Endothelial cell (in vitro differentiated cells): ENCODE results near the gene DGKB. TPM values are rescaled to one million over a fixed set of nuclear protein-coding genes. Genes with fewer than 3 reads are reported as not detected.
A peak's percentile ranks its signal among the peaks of the same experiment; 100 is the strongest.

Experiments
- DNase-seq: peaks from one replicate; pipeline ENCODE4 v3.0.0; 2021; ENCODE audit warnings: low spot score
- H3K27ac Mint-ChIP-seq: one replicate; pipeline ENCODE4 v1.8.0; 2021; ENCODE audit warnings: mixed read lengths, inconsistent platforms; ENCODE audit not compliant: unreplicated experiment
- H3K27me3 Mint-ChIP-seq: one replicate; pipeline ENCODE4 v1.8.0; 2021; ENCODE audit warnings: mild to moderate bottlenecking, moderate library complexity, mixed read lengths, inconsistent platforms; ENCODE audit not compliant: unreplicated experiment
- H3K36me3 Mint-ChIP-seq: one replicate; pipeline ENCODE4 v1.8.0; 2021; ENCODE audit warnings: mild to moderate bottlenecking, low read depth, mixed read lengths, inconsistent platforms; ENCODE audit not compliant: unreplicated experiment
- H3K4me1 Mint-ChIP-seq: one replicate; pipeline ENCODE4 v1.8.0; 2021; ENCODE audit warnings: mild to moderate bottlenecking, mixed read lengths, inconsistent platforms; ENCODE audit not compliant: unreplicated experiment
- H3K4me3 Mint-ChIP-seq: one replicate; pipeline ENCODE4 v1.8.0; 2021; ENCODE audit warnings: mild to moderate bottlenecking, mixed read lengths, inconsistent platforms; ENCODE audit not compliant: unreplicated experiment
- H3K9me3 Mint-ChIP-seq: one replicate; pipeline ENCODE4 v1.8.0; 2021; ENCODE audit warnings: mixed read lengths, inconsistent platforms; ENCODE audit not compliant: unreplicated experiment
- CTCF ChIP-seq: fragments of 200-600 bp; sonication (generic); IDR thresholded peaks from one replicate; pipeline ENCODE4 v1.5.0; 2021; ENCODE audit warnings: antibody characterized with exemption; ENCODE audit not compliant: unreplicated experiment
- total RNA-seq: library from RNA; stranded (reverse); fragmentation: NEBNext Ultra II Directional; extraction: Animal tissue kit (Norgen Biotek cat#: 25700); gene quantifications from one replicate; pipeline ENCODE4 v1.2.1, GENCODE V29; 2021; ENCODE audit not compliant: unreplicated experiment

Gene DGKB
- total RNA-seq, 1 donor from 2014 or later = 0.46 TPM

GRCh38 chr7:14738086-14738485 is 164.5 kb downstream of the DGKB start:
- Mint-ChIP-seq H3K27ac (no peak overlapping the region), H3K4me1 (no peaks in the 10 kb centered on the region), H3K9me3 (peaks cover 17% of the 10 kb centered on the region), H3K4me3 (no peak overlapping the region), H3K36me3 (peaks cover 13% of the 10 kb centered on the region), H3K27me3 (no peaks in the 10 kb centered on the region)
- no peak for DNase-seq
- TF ChIP-seq CTCF = no peak

- no peaks in the 10 kb centered on the region for H3K9me3 Mint-ChIP-seq
- H3K4me3 Mint-ChIP-seq = no peak overlapping the region
- H3K27me3 Mint-ChIP-seq = no peaks in the 10 kb centered on the region
- TF ChIP-seq CTCF = peak; percentile 51
- H3K36me3 Mint-ChIP-seq = peaks cover 4% of the 10 kb centered on the region
- H3K4me1 Mint-ChIP-seq = no peaks in the 10 kb centered on the region
- H3K27ac Mint-ChIP-seq = no peak overlapping the region
- DNase-seq = peak; percentile 18
These were observed 167.7 kb downstream of the DGKB start for GRCh38 chr7:14734839-14735321.

GRCh38 chr7:14720785-14721184 is 181.8 kb downstream of the DGKB start:
- Mint-ChIP-seq H3K9me3 (no peaks in the 10 kb centered on the region), H3K4me1 (no peaks in the 10 kb centered on the region), H3K27me3 (no peaks in the 10 kb centered on the region), H3K27ac (peak overlapping the region; percentile 37), H3K36me3 (no peaks in the 10 kb centered on the region), H3K4me3 (no peak overlapping the region)
- TF ChIP-seq CTCF = no peak
- DNase-seq = no peak

GRCh38 chr7:14717816-14718215 is 184.7 kb downstream of the DGKB start:
- H3K36me3 Mint-ChIP-seq = no peaks in the 10 kb centered on the region
- H3K27me3 Mint-ChIP-seq = no peaks in the 10 kb centered on the region
- no peak overlapping the region for H3K4me3 Mint-ChIP-seq
- H3K9me3 Mint-ChIP-seq = no peaks in the 10 kb centered on the region
- no peak overlapping the region for H3K27ac Mint-ChIP-seq
- no peak for DNase-seq
- TF ChIP-seq CTCF = peak; percentile 67
- H3K4me1 Mint-ChIP-seq = no peaks in the 10 kb centered on the region

- TF ChIP-seq CTCF = no peak
- Mint-ChIP-seq H3K36me3 (no peaks in the 10 kb centered on the region), H3K4me3 (no peak overlapping the region), H3K27ac (no peak overlapping the region), H3K9me3 (no peaks in the 10 kb centered on the region), H3K4me1 (no peaks in the 10 kb centered on the region), H3K27me3 (no peaks in the 10 kb centered on the region)
- DNase-seq = no peak
These were observed 185.4 kb downstream of the DGKB start for GRCh38 chr7:14717169-14717568.
